Activated CD4-positive, alpha-beta T cell treated with anti-CD3 and anti-CD28 coated beads, Interleukin-2, amount 50 U/mL, for 16 hours (primary cell): ENCODE measurements around the gene GPR151.
"Not testable (repeated sequence)": the region's sequence is repeated elsewhere in the genome, so short reads cannot be mapped to it uniquely, and the experiment has no call there.

Experiments used
- DNase-seq: peaks from one replicate; pipeline ENCODE4 v3.0.0-alpha.2; 2020

Gene GPR151

DNA sequence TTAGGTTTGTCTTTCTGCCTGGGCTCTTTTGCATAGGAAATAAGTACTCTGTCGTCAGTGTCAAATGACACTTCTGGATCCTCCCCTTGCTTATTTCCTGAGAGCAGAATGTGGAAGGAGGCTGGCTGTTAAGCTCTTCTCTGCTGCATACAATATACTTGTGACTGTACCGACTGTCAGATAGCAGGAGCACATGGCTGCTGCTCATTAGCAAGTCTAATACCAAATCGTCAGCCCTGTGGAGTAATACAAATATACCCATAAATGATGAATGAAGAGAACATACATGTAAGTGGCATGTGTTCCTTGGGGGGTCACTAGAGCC is at the start of gene GPR151:
GPR151 (minus strand) TSS at position 40 of the 325 bp plus-strand sequence. CDS start 77 bp downstream, outside the sequence.
- DNase-seq, result no peak

DNA sequence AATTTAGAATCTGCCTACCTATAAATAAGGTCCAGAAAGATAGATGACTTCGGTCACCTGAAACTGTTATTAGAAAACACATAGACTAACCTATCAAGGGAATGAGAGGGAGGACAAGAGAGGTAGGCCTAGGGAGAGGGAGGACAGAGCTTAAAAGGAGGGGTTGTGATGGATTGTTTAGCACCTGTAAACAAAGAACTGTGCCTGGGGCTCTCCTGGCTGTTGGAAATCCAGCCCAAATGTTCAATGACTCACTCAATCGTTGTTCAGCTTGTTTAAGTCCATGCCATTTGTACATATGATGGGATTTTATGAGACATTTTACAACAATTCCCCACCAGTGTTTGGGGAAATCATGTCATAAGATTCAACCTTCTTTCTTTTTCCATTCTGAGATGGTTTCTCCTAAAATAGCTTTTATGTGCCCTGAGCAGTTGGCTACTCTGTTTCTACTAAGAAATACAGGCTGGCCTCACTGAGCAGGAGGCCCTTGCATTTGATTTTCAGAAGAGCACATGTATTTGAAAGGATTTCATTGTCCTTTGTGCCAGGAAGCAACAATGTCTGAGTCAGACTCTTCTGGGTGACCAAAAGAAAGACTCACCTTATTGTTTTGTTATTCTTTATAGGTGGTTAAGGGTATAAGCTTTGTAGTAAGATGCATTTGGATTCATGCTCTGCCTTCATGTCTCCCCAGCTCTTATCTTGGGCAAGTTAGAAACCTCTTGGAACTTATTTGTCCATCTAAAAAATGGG is 48.2 kb upstream of the GPR151 start:
- no peak for DNase-seq

DNA sequence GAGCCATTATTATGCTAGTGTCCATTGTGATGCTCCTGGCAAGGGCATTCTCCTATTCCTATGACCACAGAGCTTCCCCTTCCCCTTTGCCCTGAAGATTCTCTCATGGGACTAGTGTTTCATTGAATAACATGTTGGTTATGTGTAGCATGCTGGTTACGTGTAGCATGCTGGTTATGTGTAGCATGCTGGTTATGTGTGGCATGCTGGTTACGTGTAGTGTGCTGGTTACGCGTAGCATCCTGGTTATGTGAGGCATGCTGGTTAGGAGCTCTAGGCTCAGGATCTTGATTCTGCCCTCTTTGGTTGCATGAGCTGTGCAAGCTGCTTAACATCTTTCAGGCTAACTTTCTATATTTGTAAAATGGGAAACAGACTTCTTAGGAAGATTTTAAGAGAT is 46.5 kb upstream of the GPR151 start:
- no peak for DNase-seq

DNA sequence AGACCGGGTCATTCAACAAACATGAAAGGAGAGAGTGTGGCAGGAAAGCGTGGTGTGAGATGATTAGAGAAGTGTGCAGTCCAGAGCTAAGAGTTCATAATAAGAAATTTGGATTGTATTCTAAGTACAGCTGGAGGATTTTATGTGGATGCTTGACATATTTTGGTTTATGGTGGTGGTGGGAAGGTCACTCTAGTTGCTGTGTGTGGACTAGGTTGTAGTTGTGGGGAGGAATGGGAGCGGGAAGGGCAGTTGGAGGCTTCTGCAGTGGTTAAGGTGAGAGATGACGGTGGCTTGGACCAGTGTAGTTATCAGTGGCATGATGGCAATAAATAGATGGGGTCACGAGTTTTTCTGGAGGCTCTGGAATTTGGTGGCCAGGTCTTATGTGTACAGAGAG is 45.7 kb upstream of the GPR151 start:
- no peak for DNase-seq

DNA sequence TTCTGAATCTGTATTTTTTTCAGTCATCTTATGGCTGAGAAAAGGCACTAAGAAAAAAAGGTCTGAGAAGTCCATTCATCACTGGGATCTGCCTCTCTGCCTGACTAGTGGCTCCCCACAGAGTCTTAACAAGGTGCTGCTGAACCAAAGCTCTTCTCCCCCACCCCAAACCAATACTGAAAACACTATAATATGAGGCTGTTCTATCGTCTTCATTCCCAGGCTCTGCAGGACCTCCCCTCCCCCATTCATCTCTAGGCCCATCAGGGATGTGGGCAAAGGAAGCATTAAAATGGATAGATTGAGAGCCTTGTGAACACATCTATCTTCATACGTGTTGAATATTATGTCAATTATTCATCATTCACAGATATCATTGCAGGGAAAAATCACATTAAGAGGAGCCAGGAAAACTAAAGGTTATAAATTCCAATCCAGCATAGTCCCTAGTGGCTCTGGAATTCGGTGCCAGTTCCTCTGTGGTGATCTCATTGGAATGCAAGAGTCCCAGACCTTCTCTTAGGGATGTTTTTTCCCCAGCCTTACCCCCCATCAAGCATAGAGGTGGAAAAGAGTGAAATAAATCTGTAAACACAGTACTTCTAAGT is 44.3 kb upstream of the GPR151 start:
- no peak for DNase-seq

DNA sequence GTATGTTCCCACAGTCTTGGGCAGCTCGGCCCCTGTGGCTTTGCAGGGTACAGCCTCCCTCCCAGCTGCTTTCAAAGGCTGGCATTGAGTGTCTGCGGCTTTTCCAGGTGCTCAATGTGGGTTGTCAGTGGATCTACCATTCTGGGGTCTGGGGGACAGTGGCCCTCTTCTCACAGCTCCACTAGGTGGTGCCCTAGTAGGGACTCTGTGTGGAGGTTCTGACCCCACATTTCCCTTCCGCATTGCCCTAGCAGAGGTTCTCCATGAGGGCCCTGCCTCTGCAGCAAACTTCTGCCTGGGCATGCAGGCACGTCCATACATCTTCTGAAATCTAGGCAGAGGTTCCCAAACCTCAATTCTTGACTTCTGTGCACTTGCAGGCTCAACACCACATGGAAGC is 40.9 kb upstream of the GPR151 start:
- not testable (repeated sequence) for DNase-seq

DNA sequence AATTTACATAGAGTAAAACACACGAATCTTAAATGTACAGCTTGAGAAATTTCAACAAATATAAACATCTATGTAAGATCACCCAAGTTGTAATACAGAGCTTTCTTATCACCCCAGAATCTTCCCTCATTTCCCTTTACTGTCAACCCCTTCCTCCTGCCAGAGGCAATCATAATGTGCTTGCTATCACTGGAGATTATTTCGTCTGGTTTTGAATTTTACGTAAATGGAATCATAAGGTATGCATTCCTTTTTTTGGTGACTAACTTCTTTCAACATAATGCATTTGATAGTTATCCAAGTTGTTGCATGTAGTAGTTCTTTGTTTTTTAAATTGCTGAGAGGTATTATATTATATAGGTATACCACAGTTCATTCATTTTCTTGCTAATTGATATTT is 37.5 kb upstream of the GPR151 start:
- no peak for DNase-seq

DNA sequence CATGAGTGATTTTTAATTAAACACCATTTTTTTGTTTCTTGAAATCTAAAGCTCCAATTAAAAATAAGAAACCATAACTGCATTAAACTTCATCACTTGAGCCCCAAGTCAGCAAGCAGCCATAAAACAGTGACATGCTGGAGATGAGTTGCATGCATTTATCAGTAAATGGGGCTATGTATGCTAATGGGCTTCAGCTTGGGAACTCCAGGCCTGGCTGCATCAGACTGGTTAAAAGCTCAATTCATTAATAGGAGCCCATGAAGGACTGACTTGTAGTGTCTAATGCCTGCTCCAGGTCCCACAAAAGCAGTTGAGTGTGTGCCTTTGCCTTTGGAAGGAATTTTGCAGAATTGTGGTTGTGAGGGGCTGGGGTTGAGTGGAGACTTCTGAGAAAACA is 33.6 kb upstream of the GPR151 start:
- no peak for DNase-seq

DNA sequence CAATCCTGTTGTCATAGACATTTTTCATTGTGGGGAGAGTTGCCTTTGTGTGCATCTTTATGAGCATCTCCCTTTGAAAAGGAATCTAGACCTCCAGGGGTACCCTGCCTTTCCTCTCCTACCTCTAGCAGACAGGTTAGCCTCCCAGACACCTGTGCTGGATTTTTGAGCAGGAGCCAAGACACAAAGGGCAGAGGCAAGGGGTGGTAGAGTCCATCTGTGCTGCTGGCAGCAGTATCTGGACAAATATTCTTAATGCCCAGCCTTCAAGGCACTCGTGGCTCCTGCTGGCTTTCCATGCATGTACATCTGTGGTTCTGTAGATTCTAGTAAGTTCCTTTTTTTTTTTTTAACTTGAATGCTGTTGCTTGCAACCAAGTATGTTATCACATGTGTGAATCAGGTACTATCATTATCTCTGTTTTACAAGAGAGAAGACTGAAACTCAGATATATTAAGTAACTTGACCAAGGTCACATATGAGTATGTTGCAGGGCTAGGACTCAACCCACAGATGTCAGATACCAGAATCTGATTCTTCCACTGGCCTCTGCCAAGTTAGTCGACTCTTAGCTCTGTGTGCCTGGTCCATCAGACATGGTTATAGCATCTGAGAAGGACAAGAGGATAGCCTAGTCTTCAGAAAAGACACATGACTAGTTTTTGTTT is 32.9 kb upstream of the GPR151 start:
- no peak for DNase-seq

DNA sequence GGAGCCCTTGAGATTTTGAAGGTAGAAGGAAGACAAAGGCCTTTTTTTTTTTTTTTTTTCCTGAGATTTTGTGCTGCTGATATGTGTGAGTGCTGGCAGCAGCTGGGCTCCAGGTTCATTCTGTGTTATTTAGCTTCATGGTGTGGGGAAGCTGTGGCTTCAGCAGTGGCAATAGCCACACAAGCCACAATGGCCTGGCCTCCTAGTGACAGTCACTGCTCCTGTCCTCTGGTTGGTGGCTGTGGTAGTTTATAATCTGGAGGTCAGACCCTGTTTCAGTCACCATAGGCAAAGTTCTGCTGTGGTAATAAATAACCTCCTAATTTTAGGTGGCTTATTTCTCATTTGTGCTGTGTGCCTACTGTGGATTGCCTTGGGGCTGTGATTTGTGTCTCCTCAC is 28.2 kb upstream of the GPR151 start:
- DNase-seq, result no peak

DNA sequence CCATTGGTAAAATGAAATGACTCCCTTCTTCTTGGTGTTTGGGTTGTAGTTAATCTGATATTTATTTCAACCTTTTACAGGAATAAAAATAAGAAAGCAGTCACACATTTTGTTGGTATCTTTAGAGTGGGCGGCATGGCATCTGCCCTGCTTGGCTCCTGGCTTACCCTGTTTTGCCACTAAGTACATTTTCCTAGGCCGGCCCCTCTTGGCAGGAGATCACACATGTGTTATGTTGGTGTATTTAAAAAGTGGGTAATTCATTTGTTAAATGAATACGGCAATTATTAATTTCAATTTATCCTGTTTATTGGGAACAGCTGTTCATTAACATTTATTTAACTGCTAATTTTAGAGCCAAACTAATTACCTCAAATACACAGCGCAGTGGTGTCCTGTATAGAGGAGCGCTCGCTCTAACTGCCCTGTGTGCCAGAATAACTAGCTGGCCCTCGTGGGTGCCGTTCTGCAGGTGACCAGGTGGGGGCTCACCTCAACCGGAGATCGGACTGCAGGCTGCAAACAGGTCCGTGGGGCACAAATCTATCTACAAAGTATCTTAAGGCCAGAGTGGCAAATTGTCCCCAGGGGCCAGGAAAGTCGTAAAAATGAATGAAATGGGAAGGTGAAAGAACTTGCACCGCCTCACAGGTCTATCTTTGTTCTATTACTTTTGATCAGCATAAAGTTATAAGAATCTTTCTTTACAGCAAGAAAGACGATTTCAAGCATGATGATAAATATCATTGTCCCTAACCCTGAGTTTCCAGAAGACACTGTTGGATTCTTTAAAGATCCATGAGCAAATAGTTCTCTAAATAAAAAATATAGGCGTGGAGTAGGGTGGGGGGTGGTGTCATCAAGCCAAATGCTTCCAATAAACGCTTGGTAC is 26.2 kb upstream of the GPR151 start:
- DNase-seq, result peak; percentile 64

DNA sequence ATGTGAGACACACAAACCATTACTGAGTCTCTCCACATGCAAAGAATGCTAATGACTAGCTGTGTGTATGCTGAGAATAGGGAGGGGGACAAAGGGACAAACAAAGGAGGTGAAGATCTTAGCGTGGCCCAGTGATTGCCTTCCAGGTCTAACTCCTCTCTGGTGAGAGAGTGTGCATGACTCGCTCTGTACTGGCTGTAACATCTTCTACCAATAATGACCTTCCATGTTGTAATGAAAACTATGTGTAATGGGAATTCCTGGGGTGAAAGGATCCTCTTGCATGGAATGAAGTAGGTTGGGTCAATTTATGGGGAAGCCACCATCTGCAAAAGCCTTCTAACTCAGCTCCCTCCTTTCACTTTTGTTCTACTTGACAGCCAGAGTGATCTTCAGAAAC is 24.4 kb upstream of the GPR151 start:
- no peak for DNase-seq

DNA sequence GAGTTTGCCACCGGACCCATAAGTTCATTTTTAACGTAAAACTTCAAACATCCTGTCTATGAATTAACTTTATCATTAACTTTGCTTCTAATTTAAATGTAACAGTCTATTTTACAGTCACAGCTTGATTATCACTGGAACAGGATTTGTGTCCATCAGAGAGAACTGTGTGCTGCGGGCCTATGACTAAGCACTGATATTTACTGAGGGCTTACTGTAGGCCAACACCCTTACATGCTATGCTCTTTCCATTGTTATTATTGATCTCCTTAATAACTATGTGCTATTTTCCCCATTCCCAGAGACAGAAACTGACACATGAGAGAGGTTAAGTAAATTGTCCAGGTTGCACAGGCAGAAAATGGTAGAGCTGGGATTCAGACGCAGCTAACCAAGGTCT is 24.0 kb upstream of the GPR151 start:
- DNase-seq, result no peak

DNA sequence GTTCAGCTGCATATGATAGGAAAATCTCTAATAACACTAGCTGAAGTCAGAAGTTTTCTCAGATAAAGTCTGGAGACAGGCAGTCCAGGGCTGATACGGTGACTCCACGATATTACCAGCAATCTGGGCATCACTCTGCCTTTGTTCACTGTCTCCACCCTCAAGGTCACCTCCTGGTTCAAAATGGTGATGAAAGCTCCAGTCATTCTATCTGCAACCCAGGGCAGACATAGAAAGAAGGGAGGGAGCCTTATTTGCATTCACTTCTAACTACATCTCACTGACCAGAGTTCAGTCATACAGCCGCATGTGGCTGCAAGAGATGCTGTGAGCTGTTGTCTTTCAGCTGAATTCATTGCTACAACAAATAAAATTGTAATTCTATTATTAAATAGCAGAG is 22.4 kb upstream of the GPR151 start:
- no peak for DNase-seq

DNA sequence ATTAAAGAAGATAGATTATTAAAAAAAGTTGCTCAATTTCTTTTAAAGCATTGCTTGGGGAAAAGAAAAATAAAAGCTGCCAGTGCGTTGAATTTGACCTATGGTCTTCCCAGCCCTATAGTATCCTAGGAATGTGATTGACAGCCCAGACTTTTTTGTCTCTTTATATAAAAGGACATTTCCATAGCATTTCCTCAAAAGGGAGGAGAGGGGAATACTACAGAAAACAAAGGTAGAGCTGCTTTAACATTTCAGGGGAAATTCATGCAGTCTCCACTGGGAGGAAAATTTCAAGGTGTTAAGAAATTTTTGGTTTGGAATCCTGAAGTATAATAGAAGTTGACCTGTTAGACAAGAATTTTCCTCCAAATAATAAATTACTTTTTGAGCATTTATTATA is 17.9 kb upstream of the GPR151 start:
- DNase-seq, result no peak

DNA sequence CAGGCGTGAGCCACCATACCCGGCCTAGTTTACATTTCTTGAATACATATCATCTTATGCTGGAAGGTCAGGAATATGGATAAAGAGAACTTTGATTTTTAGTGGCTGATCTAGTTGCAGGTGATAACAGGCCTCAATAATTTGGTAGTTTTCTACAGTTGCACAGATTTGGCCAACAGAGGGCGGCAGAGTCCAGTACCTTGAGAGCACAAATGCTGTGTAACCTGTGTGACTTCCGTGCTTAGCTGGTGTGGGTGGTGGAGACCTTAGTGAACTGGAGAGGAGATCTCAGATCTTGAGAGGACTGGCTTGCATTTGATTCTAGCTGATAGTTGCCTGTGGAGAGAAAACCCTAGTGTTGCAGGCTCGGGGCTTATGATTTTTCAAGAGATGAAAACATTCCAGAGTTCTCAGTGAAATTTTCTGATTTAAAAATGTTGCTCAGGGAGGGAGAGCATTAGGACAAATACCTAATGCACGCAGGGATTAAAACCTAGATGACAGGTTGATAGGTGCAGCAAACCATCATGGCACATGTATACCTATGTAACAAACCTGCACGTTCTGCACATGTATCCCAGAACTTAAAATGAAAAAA is 17.4 kb upstream of the GPR151 start:
- DNase-seq, result peak; percentile 82

DNA sequence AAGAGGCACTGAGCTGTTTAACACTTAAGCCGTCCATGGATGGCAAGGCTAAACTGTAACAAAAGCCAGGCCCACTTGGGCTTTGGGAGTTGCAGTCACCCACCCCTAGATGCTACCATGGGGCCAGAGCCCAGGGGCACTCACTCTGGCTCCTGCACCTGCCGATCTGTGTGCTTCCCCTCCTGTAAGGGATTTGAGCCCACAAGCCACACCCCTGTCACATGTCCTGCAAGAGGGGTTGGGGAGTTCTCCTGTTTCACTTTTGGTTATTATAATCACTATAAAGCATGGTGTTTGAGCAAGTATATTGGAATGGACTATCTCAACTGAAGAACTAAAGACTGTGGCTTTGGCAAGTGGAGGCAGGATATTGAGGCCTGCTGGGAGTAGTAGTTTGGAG is 14.0 kb upstream of the GPR151 start:
- no peak for DNase-seq

DNA sequence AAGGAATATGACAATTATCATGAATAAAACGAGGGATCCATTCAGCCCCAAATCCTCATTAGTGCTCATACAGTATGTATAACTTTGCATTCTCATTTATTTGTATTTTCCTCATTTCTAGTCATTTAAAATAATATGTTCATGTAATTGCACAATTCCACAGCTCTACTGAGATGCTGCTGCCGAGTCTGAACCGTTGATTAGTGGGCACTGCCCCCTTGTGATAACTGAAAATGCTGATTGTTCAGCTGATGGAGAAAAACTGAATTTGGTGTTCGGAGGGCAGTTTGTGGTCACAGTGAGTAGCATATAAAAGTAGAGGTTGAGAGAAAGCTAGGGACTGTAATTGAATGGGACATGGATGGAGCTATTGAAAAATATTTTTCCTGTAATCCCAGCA is 12.2 kb upstream of the GPR151 start:
- no peak for DNase-seq

DNA sequence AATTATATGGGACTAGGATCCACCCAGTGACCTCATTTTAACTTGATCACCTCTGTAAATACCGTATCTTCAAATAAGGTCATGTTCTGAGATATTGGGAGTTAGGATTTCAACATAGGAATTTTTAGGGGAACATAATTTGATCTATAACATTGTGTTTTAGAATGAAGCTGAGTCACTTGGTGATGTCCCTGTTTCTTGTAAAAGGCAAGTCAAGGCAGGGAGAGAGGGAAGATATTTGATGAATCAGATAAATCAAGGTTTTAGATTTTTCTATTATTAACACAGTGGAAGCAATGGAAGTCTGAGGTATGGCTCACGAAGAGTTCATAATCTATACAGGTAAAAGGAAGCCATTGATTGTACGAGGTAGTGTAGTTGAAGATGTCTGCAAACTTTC is 11.8 kb upstream of the GPR151 start:
- DNase-seq, result no peak

DNA sequence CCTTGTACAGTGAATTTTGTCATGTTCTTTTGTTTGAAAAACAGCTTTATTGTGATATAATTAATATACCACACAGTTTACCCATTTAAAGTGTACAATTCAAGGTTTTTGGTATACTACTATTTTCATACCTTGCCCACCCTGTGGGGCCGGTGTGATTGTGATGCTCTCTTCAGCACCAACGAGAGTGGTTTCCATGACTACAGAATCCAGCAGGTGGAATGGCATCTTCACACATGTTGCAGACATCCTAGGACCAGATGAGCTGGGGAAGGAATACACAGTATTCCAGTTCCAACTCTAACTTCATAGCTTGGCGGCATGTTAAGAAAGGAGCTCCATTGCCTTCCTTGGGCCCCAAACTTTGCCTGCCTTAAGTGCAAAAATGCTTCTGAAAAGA is 7.7 kb upstream of the GPR151 start:
- no peak for DNase-seq

DNA sequence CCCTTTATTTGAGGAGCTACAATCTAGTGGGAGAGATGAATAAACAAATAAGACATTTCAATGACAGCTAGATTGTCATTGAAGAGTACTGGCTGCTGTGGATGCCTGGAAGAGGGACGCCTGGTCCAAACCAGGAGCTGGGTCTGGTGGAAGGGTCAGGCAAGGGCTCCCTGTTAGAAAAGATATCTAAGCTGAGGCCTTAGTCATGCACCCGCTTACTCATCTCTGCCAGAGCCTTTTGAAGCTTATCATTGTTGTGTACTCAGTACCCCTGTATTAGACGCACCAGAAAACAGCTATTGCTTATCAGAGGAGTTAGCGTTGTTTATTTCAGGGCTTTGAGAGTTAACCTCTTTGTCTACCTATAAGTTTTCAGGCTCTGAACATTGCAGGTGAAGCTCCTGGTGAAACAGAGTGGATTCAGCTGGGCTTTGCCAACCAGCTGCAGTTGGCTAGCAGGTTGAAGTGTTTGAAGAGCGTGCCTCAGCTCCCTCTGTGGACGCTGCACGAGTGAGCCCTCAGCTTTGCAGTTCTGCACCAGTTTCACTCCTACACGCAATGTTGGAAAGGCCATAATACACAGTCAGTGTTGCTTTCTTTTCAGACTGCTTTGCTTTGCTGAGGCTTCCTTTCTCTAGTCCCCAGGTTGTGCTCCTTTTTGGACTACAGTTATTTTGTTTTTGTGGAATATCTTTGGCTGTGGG is 5.6 kb upstream of the GPR151 start:
- DNase-seq, result no peak

DNA sequence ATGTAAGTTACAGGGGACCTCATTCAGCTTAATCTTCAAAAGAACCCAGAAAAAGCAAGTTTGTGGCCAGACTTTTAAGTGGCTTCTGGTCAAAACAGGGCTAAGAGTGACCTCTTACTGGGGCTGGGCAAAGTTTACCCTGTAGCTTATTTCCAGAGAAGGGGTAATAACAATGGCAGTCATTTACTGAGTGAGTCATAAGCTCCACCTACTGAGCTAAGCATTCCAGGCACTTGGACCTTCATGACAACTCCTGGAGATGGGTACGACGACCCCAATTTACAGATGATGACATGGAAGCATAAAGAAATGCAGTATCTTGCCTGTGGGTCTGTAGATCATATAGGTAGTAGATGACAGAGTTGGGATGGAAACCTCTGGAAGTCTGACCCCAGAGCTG is 4.7 kb upstream of the GPR151 start:
- no peak for DNase-seq
